Loucy (cell line): ENCODE results near the gene SF3B3.

Experiments used
- H2AFZ ChIP-seq: fragments of 200-600 bp; sonication (generic); 2 replicates; pipeline ENCODE4 v1.6.0; 2016; ENCODE audit warnings: antibody characterized with exemption, mild to moderate bottlenecking, low read length, moderate library complexity
- H3F3A ChIP-seq: fragments of 200-600 bp; 2 replicates; pipeline ENCODE4 v1.6.0; 2016; ENCODE audit warnings: antibody characterized with exemption, low read depth, mild to moderate bottlenecking
- H3K27me3 ChIP-seq: fragments of 200-600 bp; sonication (generic); 2 replicates; pipeline ENCODE4 v1.6.1; 2014; ENCODE audit warnings: low read length, mild to moderate bottlenecking; ENCODE audit not compliant: insufficient read depth, poor library complexity, severe bottlenecking
- H3K36me3 ChIP-seq: fragments of 200-600 bp; sonication (generic); 2 replicates; pipeline ENCODE4 v1.6.1; 2016; ENCODE audit warnings: low read length; ENCODE audit not compliant: insufficient read depth
- H3K4me1 ChIP-seq: fragments of 200-600 bp; sonication (generic); 2 replicates; pipeline ENCODE4 v1.5.1; 2014; ENCODE audit warnings: low read length, mild to moderate bottlenecking; ENCODE audit not compliant: insufficient read depth, poor library complexity, severe bottlenecking
- H3K4me2 ChIP-seq: fragments of 200-600 bp; sonication (generic); 2 replicates; pipeline ENCODE4 v1.6.0; 2014; ENCODE audit warnings: antibody characterized with exemption, low read length, low read depth, mild to moderate bottlenecking; ENCODE audit not compliant: poor library complexity, severe bottlenecking
- H3K4me3 ChIP-seq: fragments of 200-600 bp; sonication (generic); 2 replicates; pipeline ENCODE4 v1.5.1; 2014; ENCODE audit warnings: low read length, mild to moderate bottlenecking, mixed read lengths; ENCODE audit not compliant: poor library complexity, severe bottlenecking
- H3K79me2 ChIP-seq: fragments of 200-600 bp; sonication (generic); 2 replicates; pipeline ENCODE4 v1.6.1; 2014; ENCODE audit warnings: low read length; ENCODE audit not compliant: insufficient read depth
- H3K9ac ChIP-seq: fragments of 200-600 bp; sonication (generic); 2 replicates; pipeline ENCODE4 v1.6.0; 2014; ENCODE audit warnings: mild to moderate bottlenecking, low read depth, low read length, moderate library complexity; ENCODE audit not compliant: poor library complexity, severe bottlenecking
- H3K9me2 ChIP-seq: fragments of 200-600 bp; sonication (generic); replicated peaks from 2 replicates; pipeline ENCODE4 v1.6.1; 2016; ENCODE audit warnings: low read depth, low read length, mixed read lengths
- H3K9me3 ChIP-seq: fragments of 200-600 bp; sonication (generic); 2 replicates; pipeline ENCODE4 v1.6.1; 2014; ENCODE audit warnings: mild to moderate bottlenecking, antibody characterized with exemption, low read length, low read depth; ENCODE audit not compliant: insufficient read depth
- H4K20me1 ChIP-seq: fragments of 200-600 bp; sonication (generic); 2 replicates; pipeline ENCODE4 v1.6.0; 2014; ENCODE audit warnings: antibody characterized with exemption, low read length, mild to moderate bottlenecking; ENCODE audit not compliant: insufficient read depth, poor library complexity, severe bottlenecking
- CTCF ChIP-seq: fragments of 200-600 bp; sonication (generic); conservative IDR thresholded peaks from 2 replicates; pipeline ENCODE4 v1.5.1; 2014; ENCODE audit warnings: mild to moderate bottlenecking, antibody characterized with exemption, low read length
- EZH2phosphoT487 ChIP-seq: fragments of 200-600 bp; IDR thresholded peaks from 2 replicates; pipeline ENCODE4 v1.6.1; 2018; ENCODE audit warnings: antibody characterized with exemption, mild to moderate bottlenecking, moderate library complexity, borderline replicate concordance

The SF3B3 gene

GRCh38 chr16:70550082-70550481 lies 26.5 kb downstream of the SF3B3 start:
- peaks cover 94% of the 10 kb centered on the region for H4K20me1 ChIP-seq

GRCh38 chr16:70551788-70552187 lies 28.2 kb downstream of the SF3B3 start:
- Histone ChIP-seq H3K4me2 (no peak overlapping the region), H4K20me1 (peaks cover 93% of the 10 kb centered on the region), H3K9ac (no peak overlapping the region), H3K79me2 (peaks cover 62% of the 10 kb centered on the region), H3F3A (no peaks in the 10 kb centered on the region), H2AFZ (no peak overlapping the region), H3K9me3 (no peaks in the 10 kb centered on the region), H3K4me3 (no peak overlapping the region), H3K27me3 (no peaks in the 10 kb centered on the region), H3K9me2 (no peaks in the 10 kb centered on the region), H3K4me1 (no peaks in the 10 kb centered on the region), H3K36me3 (peaks cover 97% of the 10 kb centered on the region)
- TF ChIP-seq EZH2phosphoT487 = no peak
- no peak for TF ChIP-seq CTCF

More at GRCh38 chr16:70550082-70550481, 26.5 kb downstream of the SF3B3 start:
- Histone ChIP-seq H3K9me3 (no peaks in the 10 kb centered on the region), H3K9me2 (no peaks in the 10 kb centered on the region), H3K9ac (no peak overlapping the region), H3K4me2 (no peak overlapping the region), H3K4me3 (no peak overlapping the region), H2AFZ (no peak overlapping the region), H3F3A (no peaks in the 10 kb centered on the region), H3K79me2 (peaks cover 73% of the 10 kb centered on the region), H3K27me3 (no peaks in the 10 kb centered on the region), H3K36me3 (peaks cover 95% of the 10 kb centered on the region), H3K4me1 (no peaks in the 10 kb centered on the region)
- TF ChIP-seq EZH2phosphoT487 (no peak), CTCF (no peak)

GRCh38 chr16:70552675-70553074 lies 29.1 kb downstream of the SF3B3 start:
- H4K20me1 ChIP-seq = peaks cover 93% of the 10 kb centered on the region
- H3K4me1 ChIP-seq = no peaks in the 10 kb centered on the region
- no peak overlapping the region for H3K4me3 ChIP-seq
- peaks cover 58% of the 10 kb centered on the region for H3K79me2 ChIP-seq
- TF ChIP-seq EZH2phosphoT487 (no peak), CTCF (no peak)
- no peak overlapping the region for H3K4me2 ChIP-seq
- H3K27me3 ChIP-seq = no peaks in the 10 kb centered on the region
- no peaks in the 10 kb centered on the region for H3K9me2 ChIP-seq
- no peak overlapping the region for H3K9ac ChIP-seq
- no peaks in the 10 kb centered on the region for H3K9me3 ChIP-seq
- H2AFZ ChIP-seq = no peak overlapping the region
- no peaks in the 10 kb centered on the region for H3F3A ChIP-seq
- H3K36me3 ChIP-seq = peaks cover 99% of the 10 kb centered on the region
